Prostate gland (tissue), 2 donors: Measurements from ENCODE around the gene CENPN.

Source experiments
- CTCF ChIP-seq, 4 experiments: fragments of 200-600 bp in 2 of 4; fragments of 450-650 bp in 2 of 4; sonication (generic) in 2 of 4; IDR thresholded peaks; 1 replicate in 3 of 4; 2 replicates in 1 of 4; pipeline ENCODE4 v1.5.1; 2016 to 2019; ENCODE audit warnings: antibody characterized with exemption in 4 of 4, mild to moderate bottlenecking in 2 of 4, moderate library complexity in 2 of 4
- POLR2A ChIP-seq: fragments of 450-650 bp; IDR thresholded peaks from one replicate; pipeline ENCODE4 v1.6.1; 2016; ENCODE audit warnings: antibody characterized with exemption, mild to moderate bottlenecking
- POLR2AphosphoS5 ChIP-seq: sonication (generic); formaldehyde crosslinking; IDR thresholded peaks from one replicate; pipeline ENCODE4 v1.6.1; 2017; ENCODE audit warnings: antibody characterized with exemption

- no peak for TF ChIP-seq POLR2A
- TF ChIP-seq CTCF (IDR thresholded peaks at IDR 0.05), result no peak
- TF ChIP-seq POLR2AphosphoS5, result no peak
These were observed 8.9 kb upstream of the CENPN start for GRCh38 chr16:80997964-80998620.
